ENCODE measurements around the gene PARD3. TPM values are rescaled to one million over a fixed set of nuclear protein-coding genes. Genes with fewer than 3 reads are reported as not detected.

Gene PARD3
- total and polyA plus RNA-seq, 7 experiments from 2014 or later: 0.19 to 1.2 (median 0.43) TPM

GRCh38 chr10:34523017-34523767 lies 291.9 kb downstream of the PARD3 start:
- CTCF ChIA-PET: no interaction called here
- intact Hi-C loops (cut with micrococcal nuclease): no loop called here
- H3K4me1 ChIP-seq (ENCODE audit: control insufficient read depth in 2 of 2, insufficient read depth in 2 of 2, low read length in 2 of 2): no peaks in the 10 kb centered on the region

GRCh38 chr10:34522546-34522945 lies 292.6 kb downstream of the PARD3 start:
- Mint-ChIP-seq H3K4me3 (peak overlapping the region in 8 of 10 donors; percentile 1 to 66 (median 23)), H3K36me3 (no peaks in the 10 kb centered on the region), H3K27ac (no peak overlapping the region), H3K4me1 (peaks cover 0 to 8% (median 0%) of the 10 kb centered on the region in 7 donors), H3K9me3 (peaks cover 0 to 3% (median 0%) of the 10 kb centered on the region in 11 donors), H3K27me3 (peaks cover 0 to 12% (median 3%) of the 10 kb centered on the region in 5 donors)
- Histone ChIP-seq H3K36me3 (ENCODE audit: control insufficient read depth in 2 of 3, insufficient read depth in 3 of 3, low read length in 3 of 3) (no peaks in the 10 kb centered on the region), H3K4me1 (ENCODE audit: control insufficient read depth in 2 of 2, insufficient read depth in 2 of 2, low read length in 2 of 2) (no peaks in the 10 kb centered on the region), H3K27ac (ENCODE audit: low read depth, low read length) (no peak overlapping the region), H3K4me3 (ENCODE audit: low read length) (no peak overlapping the region), H3K27me3 (ENCODE audit: control insufficient read depth in 2 of 2, insufficient read depth in 2 of 2, low read length in 2 of 2) (no peaks in the 10 kb centered on the region), H3K9me3 (ENCODE audit: control insufficient read depth in 2 of 3, low read length in 3 of 3) (no peaks in the 10 kb centered on the region)
- POLR2A ChIA-PET: no interaction called here
- intact Hi-C loops (cut with micrococcal nuclease): loop anchor here (1.0 kb wide), 2 partner anchors 115 to 116 kb away; no protein-coding TSS in a partner anchor
- CTCF ChIA-PET: interaction anchor here (0.6 kb wide), 1 partner anchor 13 kb away, joined by 3 read pairs; no protein-coding TSS in a partner anchor
- peak; percentile 50 for ATAC-seq
- DNase-seq: peak in 1 of 9 donors; percentile 7

More at GRCh38 chr10:34523017-34523767, 291.9 kb downstream of the PARD3 start:
- H3K9me3 Mint-ChIP-seq: peaks cover 0 to 3% (median 0%) of the 10 kb centered on the region in 11 donors
- ATAC-seq (no peak), DNase-seq (no peak)
- Histone ChIP-seq H3K4me3 (ENCODE audit: low read length) (no peak overlapping the region), H3K27ac (ENCODE audit: low read depth, low read length) (no peak overlapping the region), H3K9me3 (ENCODE audit: control insufficient read depth in 2 of 3, low read length in 3 of 3) (no peaks in the 10 kb centered on the region), H3K27me3 (ENCODE audit: control insufficient read depth in 2 of 2, insufficient read depth in 2 of 2, low read length in 2 of 2) (no peaks in the 10 kb centered on the region), H3K36me3 (ENCODE audit: control insufficient read depth in 2 of 3, insufficient read depth in 3 of 3, low read length in 3 of 3) (no peaks in the 10 kb centered on the region)
- POLR2A ChIA-PET: no interaction called here
- no peaks in the 10 kb centered on the region for H3K36me3 Mint-ChIP-seq
- peaks cover 0 to 12% (median 3%) of the 10 kb centered on the region in 5 donors for H3K27me3 Mint-ChIP-seq
- H3K4me3 Mint-ChIP-seq: peak overlapping the region in 8 of 10 donors; percentile 1 to 66 (median 23)
- H3K27ac Mint-ChIP-seq: no peak overlapping the region
- H3K4me1 Mint-ChIP-seq: peaks cover 0 to 8% (median 0%) of the 10 kb centered on the region in 7 donors

- CTCF ChIA-PET: no interaction called here
- peaks cover 0 to 3% (median 0%) of the 10 kb centered on the region in 11 donors for H3K9me3 Mint-ChIP-seq
- H3K9me3 ChIP-seq (ENCODE audit: control insufficient read depth in 2 of 3, low read length in 3 of 3): no peaks in the 10 kb centered on the region
- H3K27ac Mint-ChIP-seq: no peak overlapping the region
- no peaks in the 10 kb centered on the region for H3K27me3 ChIP-seq (ENCODE audit: control insufficient read depth in 2 of 2, insufficient read depth in 2 of 2, low read length in 2 of 2)
- no peak overlapping the region for H3K27ac ChIP-seq (ENCODE audit: low read depth, low read length)
- peaks cover 0 to 11% (median 3%) of the 10 kb centered on the region in 5 donors for H3K27me3 Mint-ChIP-seq
- H3K4me3 ChIP-seq (ENCODE audit: low read length): no peak overlapping the region
- H3K4me3 Mint-ChIP-seq: no peak overlapping the region
- no peak for DNase-seq
- intact Hi-C loops (cut with micrococcal nuclease): no loop called here
- H3K4me1 ChIP-seq (ENCODE audit: control insufficient read depth in 2 of 2, insufficient read depth in 2 of 2, low read length in 2 of 2): no peaks in the 10 kb centered on the region
- POLR2A ChIA-PET: no interaction called here
- H3K36me3 Mint-ChIP-seq: no peaks in the 10 kb centered on the region
- H3K36me3 ChIP-seq (ENCODE audit: control insufficient read depth in 2 of 3, insufficient read depth in 3 of 3, low read length in 3 of 3): no peaks in the 10 kb centered on the region
- no peak for ATAC-seq
- peaks cover 0 to 8% (median 0%) of the 10 kb centered on the region in 7 donors for H3K4me1 Mint-ChIP-seq
Observed at GRCh38 chr10:34520510-34520909, 294.6 kb downstream of the PARD3 start.

GRCh38 chr10:34520084-34520483 lies 295.0 kb downstream of the PARD3 start:
- H3K36me3 ChIP-seq (ENCODE audit: control insufficient read depth in 2 of 3, insufficient read depth in 3 of 3, low read length in 3 of 3): no peaks in the 10 kb centered on the region
- peaks cover 0 to 11% (median 3%) of the 10 kb centered on the region in 5 donors for H3K27me3 Mint-ChIP-seq
- no peak overlapping the region for H3K27ac ChIP-seq (ENCODE audit: low read depth, low read length)
- no peak overlapping the region for H3K4me3 ChIP-seq (ENCODE audit: low read length)
- H3K9me3 ChIP-seq (ENCODE audit: control insufficient read depth in 2 of 3, low read length in 3 of 3): no peaks in the 10 kb centered on the region
- H3K27me3 ChIP-seq (ENCODE audit: control insufficient read depth in 2 of 2, insufficient read depth in 2 of 2, low read length in 2 of 2): no peaks in the 10 kb centered on the region
- H3K4me1 Mint-ChIP-seq: peaks cover 0 to 8% (median 0%) of the 10 kb centered on the region in 7 donors
- no peak overlapping the region for H3K4me3 Mint-ChIP-seq
- no peaks in the 10 kb centered on the region for H3K4me1 ChIP-seq (ENCODE audit: control insufficient read depth in 2 of 2, insufficient read depth in 2 of 2, low read length in 2 of 2)
- peaks cover 0 to 3% (median 0%) of the 10 kb centered on the region in 11 donors for H3K9me3 Mint-ChIP-seq
- no peak overlapping the region for H3K27ac Mint-ChIP-seq
- ATAC-seq: no peak
- no peaks in the 10 kb centered on the region for H3K36me3 Mint-ChIP-seq
- intact Hi-C loops (cut with micrococcal nuclease): no loop called here
- ChIA-PET CTCF (no interaction called here), POLR2A (no interaction called here)
- DNase-seq: no peak

GRCh38 chr10:34514290-34514689 lies 300.8 kb downstream of the PARD3 start:
- no peaks in the 10 kb centered on the region for H3K36me3 Mint-ChIP-seq

GRCh38 chr10:34513636-34514035 lies 301.5 kb downstream of the PARD3 start:
- Histone ChIP-seq H3K9me3 (ENCODE audit: control insufficient read depth in 2 of 3, low read length in 3 of 3) (no peaks in the 10 kb centered on the region), H3K4me1 (ENCODE audit: control insufficient read depth in 2 of 2, insufficient read depth in 2 of 2, low read length in 2 of 2) (no peaks in the 10 kb centered on the region), H3K27ac (ENCODE audit: low read depth, low read length) (no peak overlapping the region), H3K36me3 (ENCODE audit: control insufficient read depth in 2 of 3, insufficient read depth in 3 of 3, low read length in 3 of 3) (no peaks in the 10 kb centered on the region), H3K27me3 (ENCODE audit: control insufficient read depth in 2 of 2, insufficient read depth in 2 of 2, low read length in 2 of 2) (no peaks in the 10 kb centered on the region), H3K4me3 (ENCODE audit: low read length) (no peak overlapping the region)
- POLR2A ChIA-PET: no interaction called here
- ATAC-seq (no peak), DNase-seq (no peak)
- Mint-ChIP-seq H3K4me3 (no peak overlapping the region), H3K4me1 (no peaks in the 10 kb centered on the region), H3K27me3 (peaks cover 0 to 6% (median 0%) of the 10 kb centered on the region in 5 donors), H3K36me3 (no peaks in the 10 kb centered on the region), H3K27ac (no peak overlapping the region), H3K9me3 (no peaks in the 10 kb centered on the region)
- intact Hi-C loops (cut with micrococcal nuclease): no loop called here
- CTCF ChIA-PET: no interaction called here

More at GRCh38 chr10:34514290-34514689, 300.8 kb downstream of the PARD3 start:
- ATAC-seq (no peak), DNase-seq (no peak)
- ChIA-PET POLR2A (no interaction called here), CTCF (no interaction called here)
- Histone ChIP-seq H3K27ac (ENCODE audit: low read depth, low read length) (no peak overlapping the region), H3K36me3 (ENCODE audit: control insufficient read depth in 2 of 3, insufficient read depth in 3 of 3, low read length in 3 of 3) (no peaks in the 10 kb centered on the region), H3K27me3 (ENCODE audit: control insufficient read depth in 2 of 2, insufficient read depth in 2 of 2, low read length in 2 of 2) (no peaks in the 10 kb centered on the region), H3K9me3 (ENCODE audit: control insufficient read depth in 2 of 3, low read length in 3 of 3) (no peaks in the 10 kb centered on the region), H3K4me1 (ENCODE audit: control insufficient read depth in 2 of 2, insufficient read depth in 2 of 2, low read length in 2 of 2) (no peaks in the 10 kb centered on the region), H3K4me3 (ENCODE audit: low read length) (no peak overlapping the region)
- H3K27ac Mint-ChIP-seq: no peak overlapping the region
- intact Hi-C loops (cut with micrococcal nuclease): no loop called here
- H3K4me3 Mint-ChIP-seq: no peak overlapping the region
- H3K27me3 Mint-ChIP-seq: peaks cover 0 to 11% (median 0%) of the 10 kb centered on the region in 5 donors
- no peaks in the 10 kb centered on the region for H3K4me1 Mint-ChIP-seq
- H3K9me3 Mint-ChIP-seq: no peaks in the 10 kb centered on the region

GRCh38 chr10:34507217-34507616 lies 307.9 kb downstream of the PARD3 start:
- H3K27ac Mint-ChIP-seq: no peak overlapping the region
- Histone ChIP-seq H3K27ac (ENCODE audit: low read depth, low read length) (no peak overlapping the region), H3K36me3 (ENCODE audit: control insufficient read depth in 2 of 3, insufficient read depth in 3 of 3, low read length in 3 of 3) (no peaks in the 10 kb centered on the region), H3K27me3 (ENCODE audit: control insufficient read depth in 2 of 2, insufficient read depth in 2 of 2, low read length in 2 of 2) (no peaks in the 10 kb centered on the region), H3K9me3 (ENCODE audit: control insufficient read depth in 2 of 3, low read length in 3 of 3) (no peaks in the 10 kb centered on the region), H3K4me3 (ENCODE audit: low read length) (no peak overlapping the region), H3K4me1 (ENCODE audit: control insufficient read depth in 2 of 2, insufficient read depth in 2 of 2, low read length in 2 of 2) (no peaks in the 10 kb centered on the region)
- no peak overlapping the region for H3K4me3 Mint-ChIP-seq
- ChIA-PET POLR2A (no interaction called here), CTCF (no interaction called here)
- H3K36me3 Mint-ChIP-seq: no peaks in the 10 kb centered on the region
- no peak for DNase-seq
- no peak for ATAC-seq
- H3K27me3 Mint-ChIP-seq: peaks cover 0 to 4% (median 0%) of the 10 kb centered on the region in 5 donors
- H3K4me1 Mint-ChIP-seq: no peaks in the 10 kb centered on the region
- no peaks in the 10 kb centered on the region for H3K9me3 Mint-ChIP-seq
- intact Hi-C loops (cut with micrococcal nuclease): no loop called here

Data from naive thymus-derived CD4-positive, alpha-beta T cell (primary cell).